K562 (cell line): ENCODE measurements around the gene AGL. TPM values are rescaled to one million over a fixed set of nuclear protein-coding genes. Genes with fewer than 3 reads are reported as not detected.
A peak's percentile ranks its signal among the peaks of the same experiment; 100 is the strongest.

Experiments
- ARID3A ChIP-seq: IDR thresholded peaks from 2 replicates; pipeline ENCODE4 v1.6.1; 2012; ENCODE audit warnings: low read depth, low read length, improper control_type of control experiment, borderline replicate concordance
- ATF3 ChIP-seq, 2 experiments: fragments of 450-650 bp in 1 of 2; sonication (generic) in 1 of 2; formaldehyde crosslinking in 1 of 2; IDR thresholded peaks in 1 of 2; conservative IDR thresholded peaks in 1 of 2; 2 replicates each; pipeline versions ENCODE4 v1.6.1 to v1.8.1; 2016 to 2023; ENCODE audit warnings: mild to moderate bottlenecking in 2 of 2, moderate library complexity in 2 of 2, inconsistent platforms in 1 of 2, missing genetic modification reagents in 1 of 2
- CBFB ChIP-seq: sonication (generic); formaldehyde crosslinking; IDR thresholded peaks from 2 replicates; pipeline ENCODE4 v1.4.0; 2020; ENCODE audit warnings: mild to moderate bottlenecking, missing genetic modification reagents
- MED1 ChIP-seq: sonication (generic); formaldehyde crosslinking; IDR thresholded peaks from 2 replicates; pipeline ENCODE4 v1.8.1; 2023; ENCODE audit warnings: missing genetic modification reagents, borderline replicate concordance
- MEF2D ChIP-seq: conservative IDR thresholded peaks from 2 replicates; pipeline ENCODE4 v1.6.1; 2016; ENCODE audit warnings: low read depth, missing genetic modification characterization, missing compliant biosample characterization
- POLR2B ChIP-seq: fragments of 450-650 bp; IDR thresholded peaks from 2 replicates; pipeline ENCODE4 v1.6.1; 2018; ENCODE audit warnings: low read depth; ENCODE audit not compliant: partially characterized antibody
- SAFB2 ChIP-seq: fragments of 200-400 bp; formaldehyde crosslinking; IDR thresholded peaks from 2 replicates; pipeline ENCODE4 v1.6.1; 2018; ENCODE audit warnings: borderline replicate concordance, low read length, low read depth, moderate library complexity; ENCODE audit not compliant: severe bottlenecking
- SIN3A ChIP-seq, 2 experiments: fragments of 150-350 bp in 1 of 2; IDR thresholded peaks; 2 replicates each; pipeline ENCODE4 v1.6.1; 2011 to 2016; ENCODE audit warnings: borderline replicate concordance in 2 of 2, low read depth in 2 of 2, low read length in 2 of 2, mild to moderate bottlenecking in 2 of 2, moderate library complexity in 2 of 2; ENCODE audit not compliant: control insufficient read depth in 1 of 2
- SMARCC2 ChIP-seq: fragments of 450-650 bp; IDR thresholded peaks from 2 replicates; pipeline ENCODE4 v1.6.1; 2017; ENCODE audit warnings: antibody characterized with exemption, moderate library complexity, mild to moderate bottlenecking, low read depth
- TEAD1 ChIP-seq, 2 experiments: fragments of 450-650 bp in 1 of 2; sonication (generic) in 1 of 2; formaldehyde crosslinking; IDR thresholded peaks; 2 replicates each; pipeline versions ENCODE4 v1.4.0 to v1.8.0; 2020 to 2022; ENCODE audit warnings: mild to moderate bottlenecking in 2 of 2, missing genetic modification reagents in 1 of 2
- TFAP4 ChIP-seq: sonication (generic); formaldehyde crosslinking; IDR thresholded peaks from 2 replicates; pipeline ENCODE4 v1.8.0; 2022; ENCODE audit warnings: missing genetic modification reagents, mild to moderate bottlenecking, moderate library complexity, borderline replicate concordance
- THAP7 ChIP-seq: fragments of 250-450 bp; sonication (Bioruptor Pico); IDR thresholded peaks from 2 replicates; pipeline ENCODE4 v1.5.0; 2021
- ZEB2 ChIP-seq: fragments of 450-650 bp; IDR thresholded peaks from 2 replicates; pipeline ENCODE4 v1.6.1; 2016
- ZNF561 ChIP-seq: fragments of 450-650 bp; formaldehyde crosslinking; conservative IDR thresholded peaks from 2 replicates; pipeline ENCODE4 v1.4.0; 2020; ENCODE audit warnings: mild to moderate bottlenecking, moderate library complexity
- ZNF668 ChIP-seq: fragments of 250-450 bp; sonication (Bioruptor Pico); IDR thresholded peaks from 2 replicates; pipeline ENCODE4 v1.8.0; 2022; ENCODE audit warnings: mild to moderate bottlenecking, inconsistent platforms
- polyA plus RNA-seq, 8 experiments: library from polyadenylated mRNA; depleted of rRNA in 4 of 8; stranded (reverse) in 5 of 8; unstranded in 3 of 8; fragments of >200 nt; fragmentation: Nextera tagmentation in 2 of 8; fragmentation: Illumina TruSeq in 1 of 8; extraction: Ambion mirVana in 2 of 8; extraction: Trizol in 1 of 8; gene quantifications; 2 replicates each; pipeline versions ENCODE4 v1.2.1 to v1.2.3, GENCODE V29; 2011 to 2014; ENCODE audit warnings: inconsistent platforms in 1 of 8, missing spikeins in 1 of 8
- total RNA-seq, 7 experiments: library from RNA; depleted of rRNA in 6 of 7; stranded (reverse); fragments of >200 nt in 6 of 7; fragmentation: Illumina TruSeq in 2 of 7; extraction: Trizol in 2 of 7; gene quantifications; 2 replicates each; pipeline versions ENCODE4 v1.2.1 to v1.2.3, GENCODE V29; 2011 to 2021; ENCODE audit warnings: low replicate concordance in 1 of 7
- TF ChIP-seq, protein P1 (sequence below): fragments of 450-650 bp; conservative IDR thresholded peaks from 2 replicates; pipeline ENCODE4 v1.6.1; 2016; ENCODE audit warnings: missing genetic modification characterization, low read depth, mild to moderate bottlenecking, missing compliant biosample characterization, moderate library complexity
- TF ChIP-seq, protein P2 (sequence below): fragments of 450-650 bp; IDR thresholded peaks from 2 replicates; pipeline ENCODE4 v1.6.1; 2016

The AGL gene
- total and polyA plus RNA-seq, 9 of the 15 experiments (the other 6 are each of a cell fraction or from before 2014, with no cell fraction given): 6.3 to 20.4 (median 12.4) TPM

DNA sequence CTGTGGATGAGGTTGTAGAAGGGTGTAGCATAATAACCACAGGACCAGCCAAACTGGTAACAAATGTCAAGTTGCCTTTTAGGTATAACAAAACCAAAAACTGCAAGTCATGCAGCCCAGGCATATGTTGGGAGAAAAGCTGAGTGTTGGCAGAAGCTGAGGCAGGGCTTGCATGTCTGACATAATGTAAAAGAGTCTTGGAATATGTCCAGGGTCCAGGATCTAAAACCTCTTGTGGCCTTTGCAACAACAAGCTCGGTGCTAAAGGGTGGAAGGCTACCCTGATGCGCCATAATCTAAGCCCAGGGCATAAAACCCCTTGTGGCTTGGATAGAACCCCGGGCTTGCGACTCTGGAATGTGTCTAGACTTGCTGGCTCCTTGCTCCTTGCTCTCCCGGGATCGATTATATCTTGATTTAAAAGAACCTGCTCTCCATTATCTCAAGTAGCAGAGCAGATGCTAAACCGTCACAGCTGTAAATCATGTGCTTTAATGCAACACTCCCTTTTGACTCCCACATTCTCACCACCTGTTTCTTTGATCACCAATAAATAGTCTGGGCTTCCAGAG is 93.1 kb downstream of the AGL start (continued):
- no peak for TF ChIP-seq CBFB
- TF ChIP-seq ARID3A: peak; percentile 21; the same call in 1 of the 2 replicates
- no peak for TF ChIP-seq SIN3A (IDR thresholded peaks at IDR 0.05; ENCODE audit: borderline replicate concordance in 2 of 2, control insufficient read depth in 1 of 2, low read depth in 2 of 2, low read length in 2 of 2)
- 0 out of 4 replicates have a peak, but pooled peaks have one; percentile 33 to 65 for TF ChIP-seq TEAD1 (CRISPR knock-in tag; IDR thresholded peaks at IDR 0.05)
- TF ChIP-seq THAP7 (CRISPR knock-in tag): no peak
- no peak for TF ChIP-seq ZNF668 (CRISPR knock-in tag)
- TF ChIP-seq TFAP4 (CRISPR knock-in tag): peak; percentile 64; the same call in 1 of the 2 replicates
- peak; percentile 77 for TF ChIP-seq ZEB2
- TF ChIP-seq SAFB2: no peak
- TF ChIP-seq ATF3 (IDR thresholded peaks at IDR 0.05): peak; percentile 22; the same call in 1 of the 2 replicates
- TF ChIP-seq ATF3 (CRISPR knock-in tag; conservative IDR thresholded peaks at IDR 0.05): no peak
- TF ChIP-seq MED1 (CRISPR knock-in tag): no peak
- TF ChIP-seq POLR2B: no peak
- no peak for TF ChIP-seq MEF2D
- TF ChIP-seq, protein P1, sequence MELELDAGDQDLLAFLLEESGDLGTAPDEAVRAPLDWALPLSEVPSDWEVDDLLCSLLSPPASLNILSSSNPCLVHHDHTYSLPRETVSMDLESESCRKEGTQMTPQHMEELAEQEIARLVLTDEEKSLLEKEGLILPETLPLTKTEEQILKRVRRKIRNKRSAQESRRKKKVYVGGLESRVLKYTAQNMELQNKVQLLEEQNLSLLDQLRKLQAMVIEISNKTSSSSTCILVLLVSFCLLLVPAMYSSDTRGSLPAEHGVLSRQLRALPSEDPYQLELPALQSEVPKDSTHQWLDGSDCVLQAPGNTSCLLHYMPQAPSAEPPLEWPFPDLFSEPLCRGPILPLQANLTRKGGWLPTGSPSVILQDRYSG: no peak
- no peak for TF ChIP-seq ZNF561 (CRISPR knock-in tag)
- TF ChIP-seq, protein P2, sequence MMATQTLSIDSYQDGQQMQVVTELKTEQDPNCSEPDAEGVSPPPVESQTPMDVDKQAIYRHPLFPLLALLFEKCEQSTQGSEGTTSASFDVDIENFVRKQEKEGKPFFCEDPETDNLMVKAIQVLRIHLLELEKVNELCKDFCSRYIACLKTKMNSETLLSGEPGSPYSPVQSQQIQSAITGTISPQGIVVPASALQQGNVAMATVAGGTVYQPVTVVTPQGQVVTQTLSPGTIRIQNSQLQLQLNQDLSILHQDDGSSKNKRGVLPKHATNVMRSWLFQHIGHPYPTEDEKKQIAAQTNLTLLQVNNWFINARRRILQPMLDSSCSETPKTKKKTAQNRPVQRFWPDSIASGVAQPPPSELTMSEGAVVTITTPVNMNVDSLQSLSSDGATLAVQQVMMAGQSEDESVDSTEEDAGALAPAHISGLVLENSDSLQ: peak; percentile 91
- TF ChIP-seq SMARCC2: peak; percentile 51; the same call in 1 of the 2 replicates
